DOHH2 (cell line): ENCODE measurements around the gene FAM219A.

Experiments
- H3F3A ChIP-seq: fragments of 200-600 bp; sonication (generic), shearing (Covaris generic); 2 replicates; pipeline ENCODE4 v1.6.0; 2016; ENCODE audit warnings: antibody characterized with exemption, mild to moderate bottlenecking; ENCODE audit not compliant: control insufficient read depth, insufficient read depth
- H3K27ac ChIP-seq: fragments of 200-600 bp; sonication (generic); 2 replicates; pipeline ENCODE4 v1.5.1; 2014; ENCODE audit warnings: low read depth, mild to moderate bottlenecking, low read length, moderate library complexity
- H3K27me3 ChIP-seq: fragments of 200-600 bp; sonication (generic); 2 replicates; pipeline ENCODE4 v1.6.1; 2014; ENCODE audit warnings: mild to moderate bottlenecking, low read length, mixed read lengths; ENCODE audit not compliant: control insufficient read depth
- H3K36me3 ChIP-seq: fragments of 200-600 bp; sonication (generic); 2 replicates; pipeline ENCODE4 v1.6.1; 2014; ENCODE audit warnings: mild to moderate bottlenecking, low read length, moderate library complexity, mixed read lengths; ENCODE audit not compliant: control insufficient read depth
- H3K4me1 ChIP-seq: fragments of 200-600 bp; sonication (generic); 2 replicates; pipeline ENCODE4 v1.6.1; 2014; ENCODE audit warnings: mild to moderate bottlenecking, low read length, mixed read lengths; ENCODE audit not compliant: control insufficient read depth
- H3K4me2 ChIP-seq: fragments of 200-600 bp; sonication (generic); 2 replicates; pipeline ENCODE4 v1.6.0; 2014; ENCODE audit warnings: mild to moderate bottlenecking, low read length, moderate library complexity
- H3K4me3 ChIP-seq: fragments of 200-600 bp; sonication (generic); 2 replicates; pipeline ENCODE4 v1.5.1; 2014; ENCODE audit warnings: mild to moderate bottlenecking, low read length, mixed read lengths
- H3K79me2 ChIP-seq: fragments of 200-600 bp; sonication (generic); 2 replicates; pipeline ENCODE4 v1.6.1; 2014; ENCODE audit warnings: mild to moderate bottlenecking, low read length, mixed read lengths; ENCODE audit not compliant: control insufficient read depth
- H3K9me2 ChIP-seq: fragments of 200-600 bp; sonication (generic); replicated peaks from 2 replicates; pipeline ENCODE4 v1.6.1; 2014; ENCODE audit warnings: mild to moderate bottlenecking, low read length, mixed read lengths; ENCODE audit not compliant: control insufficient read depth
- H3K9me3 ChIP-seq: fragments of 200-600 bp; sonication (generic); 2 replicates; pipeline ENCODE4 v1.6.1; 2014; ENCODE audit warnings: antibody characterized with exemption, low read length, mixed read lengths; ENCODE audit not compliant: control insufficient read depth, insufficient read depth
- H4K20me1 ChIP-seq: fragments of 200-600 bp; sonication (generic); 2 replicates; pipeline ENCODE4 v1.6.0; 2014; ENCODE audit warnings: low read depth, mild to moderate bottlenecking, antibody characterized with exemption, low read length, moderate library complexity; ENCODE audit not compliant: control insufficient read depth, insufficient read depth
- EZH2phosphoT487 ChIP-seq: fragments of 200-600 bp; sonication (generic); IDR thresholded peaks from 2 replicates; pipeline ENCODE4 v1.6.1; 2017; ENCODE audit warnings: borderline replicate concordance, mild to moderate bottlenecking, antibody characterized with exemption, low read length, moderate library complexity, mixed read lengths
- TF ChIP-seq, protein P1 (sequence below): fragments of 200-600 bp; sonication (generic); IDR thresholded peaks from one replicate; pipeline ENCODE4 v1.5.1; 2014; ENCODE audit warnings: antibody characterized with exemption, mild to moderate bottlenecking, low read depth, low read length; ENCODE audit not compliant: poor library complexity, severe bottlenecking

Gene FAM219A

DNA sequence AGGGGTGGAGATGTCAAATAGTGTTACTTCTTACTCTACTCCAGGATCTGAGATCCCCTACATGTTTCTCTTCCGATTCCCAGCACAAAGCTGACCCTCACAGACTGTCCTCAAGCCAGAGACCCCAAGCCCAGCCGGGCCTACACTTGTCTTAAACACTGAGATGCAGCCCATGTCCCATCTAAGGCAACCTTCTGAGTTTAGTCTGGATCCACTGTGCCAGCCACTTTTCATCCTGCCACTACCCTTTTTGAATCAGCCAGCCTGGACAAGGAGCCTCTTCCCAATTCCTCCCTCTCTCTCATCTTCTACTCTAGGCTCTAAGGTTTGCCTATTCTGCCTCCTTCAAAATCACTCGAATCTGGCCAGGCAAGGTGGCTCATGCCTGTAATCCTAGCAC lies 75.5 kb downstream of the FAM219A start:
- no peak overlapping the region for H3K4me3 ChIP-seq
- H3K9me3 ChIP-seq, result no peaks in the 10 kb centered on the region
- H3F3A ChIP-seq, result no peaks in the 10 kb centered on the region
- TF ChIP-seq EZH2phosphoT487, result no peak
- TF ChIP-seq, protein P1, sequence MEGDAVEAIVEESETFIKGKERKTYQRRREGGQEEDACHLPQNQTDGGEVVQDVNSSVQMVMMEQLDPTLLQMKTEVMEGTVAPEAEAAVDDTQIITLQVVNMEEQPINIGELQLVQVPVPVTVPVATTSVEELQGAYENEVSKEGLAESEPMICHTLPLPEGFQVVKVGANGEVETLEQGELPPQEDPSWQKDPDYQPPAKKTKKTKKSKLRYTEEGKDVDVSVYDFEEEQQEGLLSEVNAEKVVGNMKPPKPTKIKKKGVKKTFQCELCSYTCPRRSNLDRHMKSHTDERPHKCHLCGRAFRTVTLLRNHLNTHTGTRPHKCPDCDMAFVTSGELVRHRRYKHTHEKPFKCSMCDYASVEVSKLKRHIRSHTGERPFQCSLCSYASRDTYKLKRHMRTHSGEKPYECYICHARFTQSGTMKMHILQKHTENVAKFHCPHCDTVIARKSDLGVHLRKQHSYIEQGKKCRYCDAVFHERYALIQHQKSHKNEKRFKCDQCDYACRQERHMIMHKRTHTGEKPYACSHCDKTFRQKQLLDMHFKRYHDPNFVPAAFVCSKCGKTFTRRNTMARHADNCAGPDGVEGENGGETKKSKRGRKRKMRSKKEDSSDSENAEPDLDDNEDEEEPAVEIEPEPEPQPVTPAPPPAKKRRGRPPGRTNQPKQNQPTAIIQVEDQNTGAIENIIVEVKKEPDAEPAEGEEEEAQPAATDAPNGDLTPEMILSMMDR, result no peak
- peaks cover 25% of the 10 kb centered on the region for H3K4me1 ChIP-seq
- H4K20me1 ChIP-seq, result no peaks in the 10 kb centered on the region
- no peak overlapping the region for H3K27ac ChIP-seq
- H3K4me2 ChIP-seq, result no peak overlapping the region
- H3K27me3 ChIP-seq, result peaks cover 21% of the 10 kb centered on the region
- no peaks in the 10 kb centered on the region for H3K9me2 ChIP-seq
- no peaks in the 10 kb centered on the region for H3K79me2 ChIP-seq
- H3K36me3 ChIP-seq, result no peaks in the 10 kb centered on the region

DNA sequence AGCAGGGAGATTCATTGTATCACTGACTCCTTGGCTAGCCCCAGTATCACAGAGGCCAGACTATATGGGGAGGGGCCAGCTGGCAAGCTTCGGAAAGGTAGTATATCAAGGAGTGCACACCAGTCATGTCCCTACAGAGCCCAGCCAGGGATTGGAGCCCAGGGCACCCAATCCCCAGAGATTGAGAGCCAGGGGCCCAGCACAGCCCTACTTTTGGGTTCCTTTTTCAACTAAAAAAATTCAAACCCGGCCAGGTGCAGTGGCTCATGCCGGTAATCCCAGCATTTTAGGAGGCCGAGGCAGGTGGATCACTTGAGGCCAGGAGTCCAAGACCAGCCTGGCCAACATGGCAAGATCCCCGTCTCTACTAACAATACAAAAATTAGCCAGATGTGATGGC lies 76.3 kb downstream of the FAM219A start:
- TF ChIP-seq EZH2phosphoT487, result no peak
- no peaks in the 10 kb centered on the region for H3K9me2 ChIP-seq
- no peak overlapping the region for H3K27ac ChIP-seq
- peaks cover 19% of the 10 kb centered on the region for H3K27me3 ChIP-seq
- H3K4me2 ChIP-seq, result no peak overlapping the region
- no peaks in the 10 kb centered on the region for H3F3A ChIP-seq
- H4K20me1 ChIP-seq, result no peaks in the 10 kb centered on the region
- no peaks in the 10 kb centered on the region for H3K79me2 ChIP-seq
- no peaks in the 10 kb centered on the region for H3K36me3 ChIP-seq
- peaks cover 29% of the 10 kb centered on the region for H3K4me1 ChIP-seq
- no peaks in the 10 kb centered on the region for H3K9me3 ChIP-seq
- no peak overlapping the region for H3K4me3 ChIP-seq

DNA sequence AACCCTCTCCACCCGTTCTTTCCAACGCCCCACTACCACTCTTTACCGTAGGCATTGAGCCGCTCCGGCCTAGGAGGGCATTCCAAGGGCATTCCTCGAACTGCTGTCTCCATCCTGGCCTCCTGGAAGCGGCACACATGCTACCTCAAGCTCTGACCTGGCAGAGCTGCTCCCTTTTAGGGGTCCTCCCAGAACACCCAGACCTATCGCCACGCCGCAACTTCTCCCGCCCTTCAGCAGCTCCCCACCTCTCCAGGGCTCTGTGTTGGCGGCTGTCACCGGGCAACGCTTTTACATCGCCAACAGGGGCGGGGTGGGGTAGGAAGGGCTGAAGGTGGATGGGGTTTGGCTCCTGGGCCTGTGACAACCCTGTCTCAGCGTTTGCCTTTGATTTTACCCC lies 77.0 kb downstream of the FAM219A start:
- Histone ChIP-seq H3F3A (no peaks in the 10 kb centered on the region), H3K4me3 (peak overlapping the region; percentile 75), H3K27ac (no peak overlapping the region), H3K79me2 (no peaks in the 10 kb centered on the region), H3K4me1 (peaks cover 31% of the 10 kb centered on the region), H3K36me3 (no peaks in the 10 kb centered on the region), H4K20me1 (no peaks in the 10 kb centered on the region), H3K27me3 (peaks cover 19% of the 10 kb centered on the region), H3K9me3 (no peaks in the 10 kb centered on the region), H3K9me2 (no peaks in the 10 kb centered on the region), H3K4me2 (peak overlapping the region; percentile 85)
- TF ChIP-seq, protein P1, result no peak
- TF ChIP-seq EZH2phosphoT487, result no peak

DNA sequence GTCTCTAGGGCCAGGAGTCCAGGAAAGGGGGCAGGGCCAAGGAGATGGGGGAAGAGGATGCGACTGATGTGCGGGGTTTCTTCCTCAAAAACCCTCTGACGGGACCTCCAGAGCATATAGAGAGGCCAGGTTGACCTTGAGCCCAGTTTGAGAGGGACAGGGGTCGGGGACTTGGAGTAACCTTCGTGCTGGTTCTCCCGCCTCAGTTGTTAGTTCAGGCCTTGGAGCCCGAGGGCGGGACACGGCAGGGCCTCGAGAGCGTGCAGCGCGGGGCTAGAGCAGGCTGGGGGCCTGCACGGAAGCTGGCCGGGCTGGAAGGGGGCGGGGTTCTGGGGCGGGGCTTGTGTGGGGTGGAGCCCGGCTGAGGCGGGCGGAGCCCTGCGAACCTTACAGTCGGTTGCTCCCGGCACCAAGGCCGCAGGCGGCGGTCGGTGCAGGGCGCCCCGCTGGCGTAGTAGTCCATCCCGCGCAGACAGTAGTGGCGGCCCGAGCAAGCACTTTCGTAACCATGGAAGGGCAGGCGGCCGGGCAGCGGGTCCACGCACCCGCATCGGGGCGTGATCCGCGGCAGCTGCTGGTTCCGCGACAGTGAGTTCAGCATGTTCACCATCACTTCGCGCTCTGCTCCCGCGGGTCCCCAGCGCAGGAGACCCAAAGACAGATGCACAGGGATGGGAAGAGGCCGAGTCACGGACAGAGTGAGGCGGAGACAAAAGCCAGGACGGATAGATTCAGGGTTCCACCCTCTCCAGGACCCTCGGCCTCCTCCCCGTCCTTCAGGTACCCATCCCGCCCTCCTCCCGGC lies 77.7 kb downstream of the FAM219A start:
- Histone ChIP-seq H3K4me3 (peak overlapping the region; percentile 75), H3K27ac (no peak overlapping the region), H3K79me2 (no peaks in the 10 kb centered on the region), H4K20me1 (no peaks in the 10 kb centered on the region), H3K9me3 (no peaks in the 10 kb centered on the region), H3K27me3 (peaks cover 19% of the 10 kb centered on the region), H3K4me1 (peaks cover 37% of the 10 kb centered on the region), H3F3A (no peaks in the 10 kb centered on the region), H3K4me2 (peak overlapping the region; percentile 85), H3K9me2 (no peaks in the 10 kb centered on the region), H3K36me3 (no peaks in the 10 kb centered on the region)
- no peak for TF ChIP-seq EZH2phosphoT487
- TF ChIP-seq, protein P1, result no peak
